A549 (cell line): ENCODE results near the gene CHKB. TPM values are rescaled to one million over a fixed set of nuclear protein-coding genes. Genes with fewer than 3 reads are reported as not detected.

Source experiments
- ATAC-seq, 2 experiments: fragments of 200-7000 bp in 1 of 2; fragments of >200 bp in 1 of 2; cut with Nextera tagmentation in 1 of 2; cut with Tn5 transposase in 1 of 2; 3 replicates each; pipeline versions ENCODE4 v1.8.0 to v1.9.1; 2018 to 2020; ENCODE audit warnings: mild to moderate bottlenecking in 1 of 2, moderate library complexity in 1 of 2
- CTCF ChIA-PET: fragments of 300-600 bp; sonication (Branson Sonifier 250); formaldehyde crosslinking; extraction: SDS; loops from one replicate; lab custom pipeline; 2021; ENCODE audit warnings: antibody characterized with exemption, inconsistent platforms; lab: Yijun Ruan, JAX
- POLR2A ChIA-PET: fragments of 350-600 bp; formaldehyde crosslinking; extraction: SDS; loops from one replicate; lab custom pipeline; 2021; ENCODE audit warnings: antibody characterized with exemption, inconsistent platforms; lab: Yijun Ruan, JAX
- DNase-seq, 2 experiments: peaks; one replicate each; pipeline versions ENCODE4 v3.0.0 to v3.0.0-alpha.2; 2011 to 2016; ENCODE audit warnings: low read depth in 1 of 2, low spot score in 1 of 2
- FAIRE-seq: peaks from 2 replicates; lab custom pipeline; 2011; peaks lifted over from hg19 to GRCh38; lab: Jason Lieb, UNC
- H3K27ac ChIP-seq, 2 experiments: fragments of >200 bp; sonication (Bioruptor Twin); formaldehyde crosslinking; 3 replicates each; pipeline ENCODE4 v1.5.1; 2016 to 2017
- H3K4me1 ChIP-seq: fragments of >200 bp; sonication (Bioruptor Twin); formaldehyde crosslinking; 3 replicates; pipeline ENCODE4 v1.6.1; 2016
- H3K4me2 ChIP-seq: fragments of >200 bp; sonication (Bioruptor Twin); formaldehyde crosslinking; 3 replicates; pipeline ENCODE4 v1.6.1; 2016
- H3K4me3 ChIP-seq: fragments of >200 bp; sonication (Bioruptor Twin); formaldehyde crosslinking; 3 replicates; pipeline ENCODE4 v1.5.1; 2016
- H3K9me3 ChIP-seq: fragments of >200 bp; sonication (Bioruptor Twin); formaldehyde crosslinking; 3 replicates; pipeline ENCODE4 v1.6.1; 2016
- BCL3 ChIP-seq: fragments of >200 bp; sonication (Bioruptor Twin); formaldehyde crosslinking; IDR thresholded peaks from 3 replicates; pipeline ENCODE4 v1.6.1; 2016
- CBX8 ChIP-seq: fragments of 200-600 bp; sonication (generic); IDR thresholded peaks from 2 replicates; pipeline ENCODE4 v1.6.1; 2016
- CHD4 ChIP-seq: fragments of 200-600 bp; sonication (generic); IDR thresholded peaks from 2 replicates; pipeline ENCODE4 v1.6.1; 2016; ENCODE audit warnings: antibody characterized with exemption, mild to moderate bottlenecking, borderline replicate concordance
- EHF ChIP-seq: fragments of 250-450 bp; sonication (Bioruptor Pico); IDR thresholded peaks from 2 replicates; pipeline ENCODE4 v1.5.0; 2020; ENCODE audit warnings: mild to moderate bottlenecking
- FOSB ChIP-seq: fragments of 250-450 bp; sonication (Bioruptor Pico); IDR thresholded peaks from 2 replicates; pipeline ENCODE4 v1.5.0; 2020; ENCODE audit warnings: mild to moderate bottlenecking, moderate library complexity
- FOXS1 ChIP-seq: fragments of 250-450 bp; sonication (Bioruptor Pico); IDR thresholded peaks from 2 replicates; pipeline ENCODE4 v1.5.0; 2020; ENCODE audit warnings: mild to moderate bottlenecking, moderate library complexity
- GATA3 ChIP-seq: IDR thresholded peaks from 2 replicates; pipeline ENCODE4 v1.6.1; 2012; ENCODE audit warnings: borderline replicate concordance
- HDAC2 ChIP-seq: fragments of 200-600 bp; sonication (generic); IDR thresholded peaks from 2 replicates; pipeline ENCODE4 v1.6.1; 2016
- HES2 ChIP-seq: fragments of >200 bp; sonication (Bioruptor Twin); formaldehyde crosslinking; IDR thresholded peaks from 2 replicates; pipeline ENCODE4 v1.6.1; 2016
- HOXB13 ChIP-seq: fragments of 250-450 bp; sonication (Bioruptor Pico); IDR thresholded peaks from 2 replicates; pipeline ENCODE4 v1.5.0; 2020; ENCODE audit warnings: low read depth, mild to moderate bottlenecking, moderate library complexity
- JUN ChIP-seq, 2 experiments: fragments of >200 bp; sonication (Bioruptor Twin); formaldehyde crosslinking; IDR thresholded peaks; 2 replicates in 1 of 2; 3 replicates in 1 of 2; pipeline ENCODE4 v1.6.1; 2016 to 2017
- MAX ChIP-seq: IDR thresholded peaks from 2 replicates; pipeline ENCODE4 v1.6.1; 2012
- MAZ ChIP-seq: fragments of 150-350 bp; IDR thresholded peaks from 2 replicates; pipeline ENCODE4 v1.6.1; 2014; ENCODE audit warnings: antibody characterized with exemption, low read depth, low read length, borderline replicate concordance
- NPAS2 ChIP-seq: fragments of 250-450 bp; sonication (Bioruptor Pico); IDR thresholded peaks from 2 replicates; pipeline ENCODE4 v1.8.0; 2022; ENCODE audit warnings: mild to moderate bottlenecking, moderate library complexity, borderline replicate concordance
- NR3C1 ChIP-seq: fragments of >200 bp; sonication (Bioruptor Twin); formaldehyde crosslinking; IDR thresholded peaks from 3 replicates; pipeline ENCODE4 v1.6.1; 2017
- PBX3 ChIP-seq: IDR thresholded peaks from 2 replicates; pipeline ENCODE4 v1.6.1; 2012
- PHF8 ChIP-seq: fragments of 200-600 bp; sonication (generic); IDR thresholded peaks from 2 replicates; pipeline ENCODE4 v1.6.1; 2016; ENCODE audit warnings: low read depth, mild to moderate bottlenecking, antibody characterized with exemption, moderate library complexity, borderline replicate concordance
- POLR2AphosphoS2 ChIP-seq: conservative IDR thresholded peaks from 2 replicates; pipeline ENCODE4 v1.6.1; 2012; ENCODE audit warnings: low read length, improper control_type of control experiment, inconsistent platforms
- RFX5 ChIP-seq: fragments of 450-650 bp; IDR thresholded peaks from 2 replicates; pipeline ENCODE4 v1.7.1; 2014; ENCODE audit warnings: antibody characterized with exemption, mild to moderate bottlenecking, moderate library complexity
- SMC3 ChIP-seq: fragments of >200 bp; sonication (Bioruptor Twin); formaldehyde crosslinking; IDR thresholded peaks from 3 replicates; pipeline ENCODE4 v1.6.1; 2018; ENCODE audit warnings: inconsistent platforms
- ZSCAN20 ChIP-seq: fragments of 250-450 bp; sonication (Bioruptor Pico); IDR thresholded peaks from 2 replicates; pipeline ENCODE4 v1.8.0; 2022; ENCODE audit warnings: mild to moderate bottlenecking, moderate library complexity
- WGBS: methylation state at CpG from one replicate; pipeline ENCODE4 v1.1.6; 2017; ENCODE audit errors: missing lambda C conversion rate; 5-methylcytosine and 5-hydroxymethylcytosine counted together
- polyA plus RNA-seq, 4 experiments: library from polyadenylated mRNA; depleted of rRNA in 3 of 4; stranded (reverse); fragments of >200 nt; fragmentation: RNase III in 1 of 4; extraction: RNeasy Plus Mini Kit Qiagen cat#74134 plus additional on column Dnase treatment in 1 of 4; gene quantifications; 2 replicates in 3 of 4; 3 replicates in 1 of 4; pipeline ENCODE4 v1.2.3, GENCODE V29; 2011 to 2017

CHKB gene
- polyA plus RNA-seq, 2 of the 4 experiments (the other 2 are of a cell fraction): 16.4 to 25.8 TPM

GRCh38 chr22:50584106-50585096 is 1.8 kb upstream of the CHKB start:
- H3K9me3 ChIP-seq: no peaks in the 10 kb centered on the region
- WGBS: 91% methylated on average over 23 of the region's 23 CpGs
- FAIRE-seq (no peak), ATAC-seq (no peak), DNase-seq (no peak)
- H3K4me1 ChIP-seq: peaks cover 12% of the 10 kb centered on the region; the same call in 1 of the 3 replicates
- peak overlapping the region; percentile 88; the same call in 1 of the 3 replicates for H3K4me3 ChIP-seq
- ChIA-PET POLR2A (interaction anchor here (1.7 kb wide), 1 partner anchor 16 kb away, joined by 4 read pairs; no protein-coding TSS in a partner anchor), CTCF (no interaction called here)
- TF ChIP-seq RFX5: no peak
- TF ChIP-seq NPAS2 (CRISPR knock-in tag): no peak
- TF ChIP-seq FOXS1 (CRISPR knock-in tag): no peak
- no peak for TF ChIP-seq MAZ
- no peak for TF ChIP-seq CBX8
- no peak for TF ChIP-seq SMC3
- TF ChIP-seq FOSB (CRISPR knock-in tag): no peak
- no peak for TF ChIP-seq NR3C1
- no peak for TF ChIP-seq HES2
- no peak for TF ChIP-seq GATA3
- TF ChIP-seq HDAC2: no peak
- no peak for TF ChIP-seq EHF (CRISPR knock-in tag)
- TF ChIP-seq HOXB13 (CRISPR knock-in tag): no peak
- no peak for TF ChIP-seq BCL3
- TF ChIP-seq POLR2AphosphoS2: no peak
- TF ChIP-seq PBX3: no peak
- no peak for TF ChIP-seq ZSCAN20 (CRISPR knock-in tag)
- TF ChIP-seq JUN (IDR thresholded peaks at IDR 0.05): no peak
- no peak for TF ChIP-seq CHD4
- H3K4me2 ChIP-seq: peak overlapping the region; percentile 98
- H3K27ac ChIP-seq: no peak overlapping the region; a peak in 1 of 6 replicates

GRCh38 chr22:50583294-50583861 is 729 bp upstream of the CHKB start:
- Histone ChIP-seq H3K4me3 (peak overlapping the region; percentile 88), H3K9me3 (no peaks in the 10 kb centered on the region), H3K4me1 (peaks cover 12% of the 10 kb centered on the region; the same call in 1 of the 3 replicates), H3K27ac (peak overlapping the region; percentile 81 to 98), H3K4me2 (peak overlapping the region; percentile 98)
- TF ChIP-seq NR3C1 (no peak), MAX (0 out of 2 replicates have a peak, but pooled peaks have one; percentile 4), PHF8 (peak; percentile 54; the same call in 1 of the 2 replicates)
- ChIA-PET POLR2A (interaction anchor here (1.5 kb wide), 1 partner anchor 58 kb away, joined by 3 read pairs; the partner anchor contains the start of gene SCO2), CTCF (no interaction called here)
- ATAC-seq (peak; percentile 52 to 63), DNase-seq (no peak), FAIRE-seq (no peak)
- 27% methylated on average over 22 of the region's 37 CpGs for WGBS
